ENCODE results near the gene IGSF8. TPM values are rescaled to one million over a fixed set of nuclear protein-coding genes. Genes with fewer than 3 reads are reported as not detected.

Gene IGSF8
- polyA plus RNA-seq, 1 of the 3 experiments (the other 2 are of a cell fraction) = 67.9 TPM

- Histone ChIP-seq H3K4me3 (ENCODE audit: low read depth in 2 of 2, low read length in 1 of 2) (no peak overlapping the region), H3K9ac (no peak overlapping the region), H3K27ac (ENCODE audit: low read depth in 2 of 2, low read length in 1 of 2) (no peak overlapping the region), H3K79me2 (ENCODE audit: insufficient read depth) (no peaks in the 10 kb centered on the region), H3K36me3 (replicated peaks in 1 of 2; ENCODE audit: control insufficient read depth in 1 of 2, insufficient read depth in 2 of 2, low read length in 1 of 2) (no peaks in the 10 kb centered on the region), H3K4me2 (no peak overlapping the region), H3K9me3 (no peaks in the 10 kb centered on the region), H3K9me2 (no peaks in the 10 kb centered on the region), H3F3A (replicated peaks; ENCODE audit: insufficient read depth) (no peaks in the 10 kb centered on the region), H3K4me1 (ENCODE audit: control insufficient read depth in 1 of 2, insufficient read depth in 2 of 2, low read depth in 1 of 2, low read length in 1 of 2) (peaks cover 0 to 12% of the 10 kb centered on the region in 2 experiments; a peak in 1 of 4 replicates), H4K20me1 (ENCODE audit: insufficient read depth) (no peaks in the 10 kb centered on the region), H2AFZ (ENCODE audit: low read depth) (no peak overlapping the region), H3K27me3 (ENCODE audit: insufficient read depth) (peaks cover 51% of the 10 kb centered on the region)
- ChIA-PET POLR2A (no interaction called here), CTCF (interaction anchor here (0.6 to 2.8 kb wide), 4 partner anchors 13 to 129 kb away, joined by 3 to 24 read pairs (median 11); no protein-coding TSS in a partner anchor)
- no peak for TF ChIP-seq RCOR1 (IDR thresholded peaks at IDR 0.05; ENCODE audit: low read length)
- TF ChIP-seq USF1 (IDR thresholded peaks at IDR 0.05; ENCODE audit: borderline replicate concordance, low read depth) = no peak
- no peak for TF ChIP-seq FOXJ3 (CRISPR knock-in tag; IDR thresholded peaks at IDR 0.05)
- TF ChIP-seq TEAD4 (IDR thresholded peaks at IDR 0.05; ENCODE audit: borderline replicate concordance, insufficient read depth) = no peak
- TF ChIP-seq JUND (IDR thresholded peaks at IDR 0.05) = no peak
- no peak for TF ChIP-seq CHD2 (IDR thresholded peaks at IDR 0.05; ENCODE audit: low read length, partially characterized antibody)
- TF ChIP-seq FOXM1 (IDR thresholded peaks at IDR 0.05; ENCODE audit: low read depth) = no peak
- TF ChIP-seq SMC3 (IDR thresholded peaks at IDR 0.05; ENCODE audit: low read depth, low read length) = no peak
- no peak for TF ChIP-seq YY1 (IDR thresholded peaks at IDR 0.05; ENCODE audit: low read depth)
- no peak for TF ChIP-seq SIN3A (IDR thresholded peaks at IDR 0.05; ENCODE audit: borderline replicate concordance, low read depth, low read length)
- TF ChIP-seq RAD21 (IDR thresholded peaks at IDR 0.05; ENCODE audit: low read length) = no peak
- no peak for TF ChIP-seq ZBTB33 (IDR thresholded peaks at IDR 0.05; ENCODE audit: borderline replicate concordance, low read depth)
- no peak for TF ChIP-seq EZH2phosphoT487 (IDR thresholded peaks at IDR 0.05; ENCODE audit: borderline replicate concordance, low read depth)
- no peak for DNase-seq
- WGBS (ENCODE audit: low lambda C conversion rate) = 27% methylated on average over 1 of the region's 3 CpGs
Measured at GRCh38 chr1:160064746-160065145, 33.7 kb downstream of the IGSF8 start.

- H3K9me3 ChIP-seq = no peaks in the 10 kb centered on the region
- H3F3A ChIP-seq (replicated peaks; ENCODE audit: insufficient read depth) = no peaks in the 10 kb centered on the region
- no peak overlapping the region for H3K4me3 ChIP-seq (ENCODE audit: low read depth in 2 of 2, low read length in 1 of 2)
- ChIA-PET CTCF (interaction anchor here (0.6 to 2.8 kb wide), 4 partner anchors 13 to 128 kb away, joined by 3 to 24 read pairs (median 11); no protein-coding TSS in a partner anchor), POLR2A (no interaction called here)
- no peaks in the 10 kb centered on the region for H4K20me1 ChIP-seq (ENCODE audit: insufficient read depth)
- TF ChIP-seq NFIC (IDR thresholded peaks at IDR 0.05; ENCODE audit: borderline replicate concordance) (no peak), SIN3A (IDR thresholded peaks at IDR 0.05; ENCODE audit: borderline replicate concordance, low read depth, low read length) (no peak), REST (IDR thresholded peaks at IDR 0.05; ENCODE audit: low read depth, low read length) (no peak), TAF1 (IDR thresholded peaks at IDR 0.05; ENCODE audit: borderline replicate concordance, low read depth, low read length) (no peak), USF1 (IDR thresholded peaks at IDR 0.05; ENCODE audit: borderline replicate concordance, low read depth) (no peak), ELF1 (IDR thresholded peaks at IDR 0.05) (no peak), CTCF (IDR thresholded peaks at IDR 0.05) (no peak), MXI1 (IDR thresholded peaks at IDR 0.05; ENCODE audit: low read depth, low read length) (no peak)
- 59% methylated on average over 3 of the region's 3 CpGs for WGBS (ENCODE audit: low lambda C conversion rate)
- H3K27ac ChIP-seq (ENCODE audit: low read depth in 2 of 2, low read length in 1 of 2) = no peak overlapping the region
- no peaks in the 10 kb centered on the region for H3K79me2 ChIP-seq (ENCODE audit: insufficient read depth)
- H3K36me3 ChIP-seq (replicated peaks in 1 of 2; ENCODE audit: control insufficient read depth in 1 of 2, insufficient read depth in 2 of 2, low read length in 1 of 2) = no peaks in the 10 kb centered on the region
- peaks cover 0 to 9% of the 10 kb centered on the region in 2 experiments; a peak in 1 of 4 replicates for H3K4me1 ChIP-seq (ENCODE audit: control insufficient read depth in 1 of 2, insufficient read depth in 2 of 2, low read depth in 1 of 2, low read length in 1 of 2)
- DNase-seq = no peak
- H3K4me2 ChIP-seq = no peak overlapping the region
- H2AFZ ChIP-seq (ENCODE audit: low read depth) = no peak overlapping the region
- H3K27me3 ChIP-seq (ENCODE audit: insufficient read depth) = peaks cover 51% of the 10 kb centered on the region
- H3K9me2 ChIP-seq = no peaks in the 10 kb centered on the region
- H3K9ac ChIP-seq = no peak overlapping the region
Measured at GRCh38 chr1:160064164-160064563, 34.3 kb downstream of the IGSF8 start.

Measured in SK-N-SH (cell line).